UCSD-AML1 (cell line): ENCODE data around the gene PPL.

Source experiments
- DNase-seq: peaks from one replicate; lab custom pipeline; 2025; ENCODE audit not compliant: unreplicated experiment; lab: John Stamatoyannopoulos, UW

The PPL gene

DNA sequence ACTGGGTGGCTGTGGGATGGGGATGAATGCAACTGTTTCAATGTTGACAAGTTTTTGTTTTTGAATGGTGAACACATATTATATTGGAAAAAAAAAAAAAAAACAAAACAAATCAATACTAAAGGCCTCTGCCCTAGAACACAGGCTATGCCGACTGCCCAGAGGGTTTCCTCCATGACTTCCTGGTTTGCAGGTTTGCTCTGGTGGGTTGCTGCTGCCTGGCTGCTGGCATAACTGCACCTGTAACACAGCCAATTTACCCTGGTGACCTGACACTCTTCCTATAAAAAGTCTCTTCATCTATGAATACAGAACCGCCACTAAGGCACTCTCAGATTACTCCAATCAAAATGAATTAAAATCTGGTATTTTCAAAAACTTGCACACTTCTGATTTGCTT, 100.2 kb downstream of the PPL start:
- DNase-seq = no peak

- no peak for DNase-seq
These were observed 103.4 kb downstream of the PPL start for GRCh38 chr16:4833584-4833983.

DNA sequence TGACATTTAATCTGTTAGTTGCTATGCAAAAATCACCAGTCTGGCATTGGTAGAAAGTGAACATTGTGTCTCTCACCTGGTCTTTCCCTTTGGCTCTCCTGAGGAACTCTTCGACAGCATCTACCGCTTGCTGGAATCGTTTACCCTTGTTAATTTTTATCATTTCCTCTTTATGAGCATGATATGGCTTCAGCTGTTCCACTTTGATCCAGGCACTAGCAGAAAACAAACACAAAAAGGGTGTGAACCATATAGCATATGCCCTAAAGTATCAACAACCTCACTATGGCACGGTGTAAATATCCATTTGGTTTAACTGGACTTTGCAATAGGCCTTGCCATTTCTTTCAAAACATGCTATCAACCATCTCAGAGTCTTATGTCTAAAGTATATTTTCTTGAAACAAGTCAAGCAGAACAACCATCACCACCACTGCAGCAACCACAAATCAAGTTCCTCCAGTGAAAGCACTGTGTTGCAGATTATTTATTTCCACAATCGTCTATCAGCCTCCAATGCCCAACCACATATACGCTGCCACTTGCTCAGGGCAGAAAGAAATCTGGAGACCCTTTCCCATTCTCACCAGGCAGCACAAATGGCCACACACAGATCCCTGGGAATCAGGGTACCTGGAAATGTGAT, 104.1 kb downstream of the PPL start:
- no peak for DNase-seq
